H1 (cell line): Measurements from ENCODE around the gene HS6ST3. TPM values are rescaled to one million over a fixed set of nuclear protein-coding genes. Genes with fewer than 3 reads are reported as not detected.

Source experiments
- ATF2 ChIP-seq: IDR thresholded peaks from 2 replicates; pipeline ENCODE4 v1.6.1; 2012; ENCODE audit warnings: low read length, inconsistent platforms
- BCL11A ChIP-seq, 2 experiments: IDR thresholded peaks; one replicate each; pipeline ENCODE4 v1.6.1; 2011; ENCODE audit warnings: low read depth in 2 of 2, low read length in 2 of 2, mild to moderate bottlenecking in 2 of 2
- BRCA1 ChIP-seq: IDR thresholded peaks from 2 replicates; pipeline ENCODE4 v1.6.1; 2012; ENCODE audit warnings: low read depth, low read length, improper control_type of control experiment
- CBX5 ChIP-seq: fragments of 300-800, 300-1000 bp; sonication (generic); IDR thresholded peaks from 2 replicates; pipeline ENCODE4 v1.7.1; 2016; ENCODE audit warnings: antibody characterized with exemption, low read length, low read depth
- CHD7 ChIP-seq: fragments of 300-600 bp; sonication (generic); IDR thresholded peaks from 2 replicates; pipeline ENCODE4 v1.7.1; 2012; ENCODE audit warnings: low read length, moderate library complexity, mild to moderate bottlenecking, inconsistent platforms; ENCODE audit not compliant: insufficient replicate concordance
- KDM1A ChIP-seq: fragments of 200-600, 300-600 bp; sonication (generic); IDR thresholded peaks from 2 replicates; pipeline ENCODE4 v1.7.1; 2016; ENCODE audit warnings: mild to moderate bottlenecking, low read length, borderline replicate concordance
- NANOG ChIP-seq: IDR thresholded peaks from 2 replicates; pipeline ENCODE4 v1.6.1; 2011; ENCODE audit warnings: low read length, low read depth, mild to moderate bottlenecking, inconsistent platforms; ENCODE audit not compliant: insufficient read depth, poor library complexity, severe bottlenecking
- USF2 ChIP-seq: IDR thresholded peaks from 2 replicates; pipeline ENCODE4 v1.6.1; 2011; ENCODE audit warnings: low read length, improper control_type of control experiment
- polyA plus RNA-seq, 7 experiments: library from polyadenylated mRNA; depleted of rRNA in 3 of 7; stranded (reverse) in 5 of 7; unstranded in 2 of 7; fragments of >200 nt in 5 of 7; fragments of 200-250 nt in 2 of 7; gene quantifications; 1 replicate in 5 of 7; 2 replicates in 1 of 7; 4 replicates in 1 of 7; pipeline versions ENCODE4 v1.2.1 to v1.2.3, GENCODE V29; 2011 to 2013; ENCODE audit warnings: missing spikeins in 2 of 7, mixed read lengths in 2 of 7
- total RNA-seq: library from RNA; stranded (reverse); fragmentation: NEBNext Ultra II Directional; extraction: Animal tissue kit (Norgen Biotek cat#: 25700); gene quantifications from 2 replicates; pipeline ENCODE4 v1.2.1, GENCODE V29; 2021

HS6ST3 gene
- total and polyA plus RNA-seq, 2 of the 8 experiments (the other 6 are each of a cell fraction or from before 2014, with no cell fraction given) = 0.45 to 1.2 TPM

GRCh38 chr13:96297360-96297759, 207.5 kb downstream of the HS6ST3 start (continued):
- TF ChIP-seq CHD7 (no peak), BCL11A (IDR thresholded peaks at IDR 0.05; ENCODE audit: low read depth in 2 of 2, low read length in 2 of 2) (no peak), ATF2 (no peak), CBX5 (no peak), KDM1A (no peak; the same call in 1 of the 2 replicates), BRCA1 (no peak), USF2 (no peak), NANOG (no peak)
